H1 (cell line): Measurements from ENCODE around the gene RUFY4. TPM values are rescaled to one million over a fixed set of nuclear protein-coding genes. Genes with fewer than 3 reads are reported as not detected.

Experiments used
- CTCF ChIA-PET: fragments of 300-600 bp; sonication (Branson Sonifier 250); formaldehyde crosslinking; loops from one replicate; lab custom pipeline; 2021; ENCODE audit not compliant: partially characterized antibody; lab: Charles Lee
- POLR2A ChIA-PET: fragments of 300-600 bp; sonication (Branson Sonifier 250); formaldehyde crosslinking; loops from one replicate; lab custom pipeline; 2021; ENCODE audit warnings: inconsistent platforms; ENCODE audit not compliant: partially characterized antibody; lab: Charles Lee
- DNase-seq, 2 experiments: peaks; one replicate each; pipeline versions ENCODE4 v3.0.0 to v3.0.0-alpha.2; 2010 to 2022; ENCODE audit warnings: low spot score in 2 of 2, low read depth in 1 of 2, mixed read lengths in 1 of 2
- FAIRE-seq: peaks from 2 replicates; lab custom pipeline; 2011; peaks lifted over from hg19 to GRCh38; lab: Jason Lieb, UNC
- H2AFZ ChIP-seq: 2 replicates; pipeline ENCODE4 v1.8.1; 2012; ENCODE audit warnings: low read length, inconsistent platforms
- H2AK5ac ChIP-seq: 2 replicates; pipeline ENCODE4 v1.6.1; 2013; ENCODE audit warnings: low read depth, low read length
- H2BK120ac ChIP-seq: replicated peaks from 2 replicates; pipeline ENCODE3; 2013; ENCODE audit warnings: low read depth, low read length, inconsistent platforms
- H2BK12ac ChIP-seq: 2 replicates; pipeline ENCODE4 v1.6.1; 2013; ENCODE audit warnings: low read depth, low read length
- H2BK15ac ChIP-seq: 2 replicates; pipeline ENCODE4 v1.6.1; 2013; ENCODE audit warnings: low read length
- H2BK20ac ChIP-seq: 2 replicates; pipeline ENCODE4 v1.6.1; 2013; ENCODE audit warnings: low read length
- H2BK5ac ChIP-seq: 2 replicates; pipeline ENCODE4 v1.6.1; 2013; ENCODE audit warnings: low read depth, low read length
- H3K14ac ChIP-seq: 2 replicates; pipeline ENCODE4 v1.6.1; 2013; ENCODE audit warnings: inconsistent platforms; ENCODE audit not compliant: insufficient read length
- H3K18ac ChIP-seq: 2 replicates; pipeline ENCODE4 v1.6.1; 2013; ENCODE audit warnings: low read length; ENCODE audit errors: extremely low read depth
- H3K23ac ChIP-seq: 2 replicates; pipeline ENCODE4 v1.6.1; 2013; ENCODE audit warnings: inconsistent platforms; ENCODE audit not compliant: insufficient read length
- H3K23me2 ChIP-seq: 2 replicates; pipeline ENCODE4 v1.6.1; 2013; ENCODE audit warnings: low read depth, low read length
- H3K27ac ChIP-seq: 2 replicates; pipeline ENCODE4 v1.6.1; 2011; ENCODE audit warnings: low read depth, low read length, inconsistent platforms
- H3K27me3 ChIP-seq, 4 experiments: replicated peaks in 1 of 4; 1 replicate in 1 of 4; 2 replicates in 3 of 4; pipeline versions ENCODE4 v1.6.1 to v1.8.1; 2011 to 2013; ENCODE audit warnings: low read length in 3 of 4, mild to moderate bottlenecking in 3 of 4, inconsistent platforms in 2 of 4, mixed read lengths in 2 of 4, moderate library complexity in 1 of 4; ENCODE audit not compliant: control insufficient read depth in 3 of 4, insufficient read depth in 3 of 4; ENCODE audit errors: extremely low read depth in 1 of 4
- H3K36me3 ChIP-seq, 4 experiments: 2 replicates each; pipeline versions ENCODE4 v1.6.1 to v1.8.1; 2011 to 2013; ENCODE audit warnings: mild to moderate bottlenecking in 4 of 4, low read length in 3 of 4, moderate library complexity in 2 of 4, control low read depth in 1 of 4, inconsistent platforms in 1 of 4; ENCODE audit not compliant: insufficient read depth in 4 of 4, control insufficient read depth in 2 of 4
- H3K4ac ChIP-seq: replicated peaks from 2 replicates; pipeline ENCODE3; 2013; ENCODE audit warnings: low read length, low read depth, mixed read lengths, inconsistent platforms; ENCODE audit not compliant: insufficient read length
- H3K4me1 ChIP-seq, 4 experiments: replicated peaks in 1 of 4; 1 replicate in 1 of 4; 2 replicates in 3 of 4; pipeline versions ENCODE4 v1.6.1 to v1.8.1; 2011 to 2013; ENCODE audit warnings: low read length in 3 of 4, inconsistent platforms in 2 of 4, mixed read lengths in 1 of 4; ENCODE audit not compliant: insufficient read depth in 4 of 4, control insufficient read depth in 3 of 4
- H3K4me2 ChIP-seq, 2 experiments: 2 replicates each; pipeline versions ENCODE4 v1.6.1 to v1.8.1; 2011 to 2013; ENCODE audit warnings: low read depth in 2 of 2, low read length in 2 of 2, control low read depth in 1 of 2, inconsistent platforms in 1 of 2, mild to moderate bottlenecking in 1 of 2; ENCODE audit not compliant: insufficient read depth in 1 of 2
- H3K4me3 ChIP-seq, 4 experiments: fragments of 200-600, 300-600 bp in 1 of 4; sonication (generic), shearing (Covaris generic), sonication (Bioruptor Twin) in 1 of 4; 2 replicates each; pipeline versions ENCODE4 v1.5.1 to v1.8.1; 2011 to 2016; ENCODE audit warnings: low read length in 4 of 4, low read depth in 3 of 4, control low read depth in 2 of 4, inconsistent platforms in 2 of 4, mild to moderate bottlenecking in 2 of 4, mixed read lengths in 1 of 4, moderate library complexity in 1 of 4; ENCODE audit not compliant: insufficient read depth in 2 of 4; ENCODE audit errors: extremely low read depth in 1 of 4
- H3K56ac ChIP-seq: replicated peaks from 2 replicates; pipeline ENCODE3; 2013; ENCODE audit warnings: low read depth, mild to moderate bottlenecking, mixed read lengths, low read length, inconsistent platforms; ENCODE audit not compliant: insufficient read length
- H3K79me1 ChIP-seq: 2 replicates; pipeline ENCODE4 v1.6.1; 2013; ENCODE audit warnings: low read depth, low read length, control low read depth
- H3K79me2 ChIP-seq, 2 experiments: 2 replicates each; pipeline versions ENCODE4 v1.6.1 to v1.8.1; 2012 to 2013; ENCODE audit warnings: low read length in 2 of 2, mild to moderate bottlenecking in 2 of 2, inconsistent platforms in 1 of 2; ENCODE audit not compliant: insufficient read depth in 2 of 2, control insufficient read depth in 1 of 2
- H3K9ac ChIP-seq, 4 experiments: replicated peaks in 1 of 4; 1 replicate in 1 of 4; 2 replicates in 3 of 4; pipeline versions ENCODE4 v1.6.1 to v1.8.1; 2011 to 2013; ENCODE audit warnings: low read depth in 3 of 4, low read length in 3 of 4, control low read depth in 2 of 4, mild to moderate bottlenecking in 2 of 4, moderate library complexity in 2 of 4, inconsistent platforms in 1 of 4; ENCODE audit errors: extremely low read depth in 1 of 4
- H3K9me3 ChIP-seq, 2 experiments: 2 replicates each; pipeline versions ENCODE4 v1.6.1 to v1.8.1; 2012 to 2013; ENCODE audit warnings: mild to moderate bottlenecking in 2 of 2, moderate library complexity in 2 of 2, control low read depth in 1 of 2, inconsistent platforms in 1 of 2, low read depth in 1 of 2, low read length in 1 of 2, mixed read lengths in 1 of 2; ENCODE audit not compliant: insufficient read depth in 2 of 2
- H4K20me1 ChIP-seq, 2 experiments: replicated peaks in 1 of 2; 2 replicates each; pipeline versions ENCODE3 to v1.8.1; 2011 to 2013; ENCODE audit warnings: inconsistent platforms in 2 of 2, low read length in 2 of 2, mild to moderate bottlenecking in 1 of 2; ENCODE audit not compliant: insufficient read depth in 2 of 2, control insufficient read depth in 1 of 2
- H4K5ac ChIP-seq: 2 replicates; pipeline ENCODE4 v1.6.1; 2013; ENCODE audit warnings: low read length, low read depth, mixed read lengths, inconsistent platforms; ENCODE audit not compliant: insufficient read length
- H4K8ac ChIP-seq: 2 replicates; pipeline ENCODE4 v1.8.0; 2013; ENCODE audit warnings: mild to moderate bottlenecking, moderate library complexity, low read length, inconsistent platforms; ENCODE audit not compliant: insufficient read depth; ENCODE audit errors: extremely low read depth
- H4K91ac ChIP-seq: replicated peaks from 2 replicates; pipeline ENCODE3; 2013; ENCODE audit warnings: low read length, mixed read lengths, inconsistent platforms; ENCODE audit not compliant: insufficient read length
- CBX8 ChIP-seq: fragments of 300-800, 300-1000 bp; sonication (generic); IDR thresholded peaks from 2 replicates; pipeline ENCODE4 v1.7.1; 2016; ENCODE audit warnings: low read depth, low read length, borderline replicate concordance
- FOSL1 ChIP-seq: IDR thresholded peaks from 2 replicates; pipeline ENCODE4 v1.6.1; 2011; ENCODE audit warnings: mild to moderate bottlenecking, low read depth, low read length, moderate library complexity; ENCODE audit not compliant: insufficient read depth
- JUN ChIP-seq: IDR thresholded peaks from 2 replicates; pipeline ENCODE4 v1.6.1; 2011; ENCODE audit warnings: low read depth, mild to moderate bottlenecking, improper control_type of control experiment, low read length
- KDM5A ChIP-seq: fragments of 200-600 bp; IDR thresholded peaks from 2 replicates; pipeline ENCODE4 v1.7.1; 2012; ENCODE audit warnings: mild to moderate bottlenecking, low read length, inconsistent platforms, mixed read lengths
- NRF1 ChIP-seq: IDR thresholded peaks from 2 replicates; pipeline ENCODE4 v1.6.1; 2011; ENCODE audit warnings: mild to moderate bottlenecking, low read depth, low read length, improper control_type of control experiment
- SIRT6 ChIP-seq: IDR thresholded peaks from one replicate; pipeline ENCODE4 v1.7.1; 2012; ENCODE audit warnings: low read length, inconsistent platforms
- YY1 ChIP-seq: IDR thresholded peaks from 2 replicates; pipeline ENCODE4 v1.6.1; 2011; ENCODE audit warnings: low read depth, mild to moderate bottlenecking, low read length
- ZNF274 ChIP-seq: IDR thresholded peaks from 2 replicates; pipeline ENCODE4 v1.7.0; 2012; ENCODE audit warnings: low read length, borderline replicate concordance; ENCODE audit errors: extremely low read depth
- WGBS, 2 experiments: shearing (Covaris generic) in 1 of 2; methylation state at CpG; one replicate each; pipeline versions ENCODE4 v1.1.6 to v1.1.7; 2013 to 2015; ENCODE audit warnings: low lambda C conversion rate in 2 of 2, mixed read lengths in 2 of 2, inconsistent platforms in 1 of 2, low coverage in 1 of 2, missing lambda C conversion rate in 1 of 2; ENCODE audit not compliant: insufficient replicate concordance in 2 of 2, insufficient coverage in 1 of 2, insufficient read length in 1 of 2; ENCODE audit errors: extremely low coverage in 1 of 2, missing lambda C conversion rate in 1 of 2; 5-methylcytosine and 5-hydroxymethylcytosine counted together
- polyA plus RNA-seq, 7 experiments: library from polyadenylated mRNA; depleted of rRNA in 3 of 7; stranded (reverse) in 5 of 7; unstranded in 2 of 7; fragments of >200 nt in 5 of 7; fragments of 200-250 nt in 2 of 7; gene quantifications; 1 replicate in 5 of 7; 2 replicates in 1 of 7; 4 replicates in 1 of 7; pipeline versions ENCODE4 v1.2.1 to v1.2.3, GENCODE V29; 2011 to 2013; ENCODE audit warnings: missing spikeins in 2 of 7, mixed read lengths in 2 of 7
- total RNA-seq: library from RNA; stranded (reverse); fragmentation: NEBNext Ultra II Directional; extraction: Animal tissue kit (Norgen Biotek cat#: 25700); gene quantifications from 2 replicates; pipeline ENCODE4 v1.2.1, GENCODE V29; 2021
- TF ChIP-seq, protein P1 (sequence below): IDR thresholded peaks from 2 replicates; pipeline ENCODE4 v1.6.1; 2012; ENCODE audit warnings: inconsistent platforms
- TF ChIP-seq, protein P2 (sequence below): IDR thresholded peaks from 2 replicates; pipeline ENCODE4 v1.6.1; 2012; ENCODE audit warnings: low read length, inconsistent platforms

The RUFY4 gene
- total and polyA plus RNA-seq, 2 of the 8 experiments (the other 6 are each of a cell fraction or from before 2014, with no cell fraction given), result 0.32 to 0.38 TPM

DNA sequence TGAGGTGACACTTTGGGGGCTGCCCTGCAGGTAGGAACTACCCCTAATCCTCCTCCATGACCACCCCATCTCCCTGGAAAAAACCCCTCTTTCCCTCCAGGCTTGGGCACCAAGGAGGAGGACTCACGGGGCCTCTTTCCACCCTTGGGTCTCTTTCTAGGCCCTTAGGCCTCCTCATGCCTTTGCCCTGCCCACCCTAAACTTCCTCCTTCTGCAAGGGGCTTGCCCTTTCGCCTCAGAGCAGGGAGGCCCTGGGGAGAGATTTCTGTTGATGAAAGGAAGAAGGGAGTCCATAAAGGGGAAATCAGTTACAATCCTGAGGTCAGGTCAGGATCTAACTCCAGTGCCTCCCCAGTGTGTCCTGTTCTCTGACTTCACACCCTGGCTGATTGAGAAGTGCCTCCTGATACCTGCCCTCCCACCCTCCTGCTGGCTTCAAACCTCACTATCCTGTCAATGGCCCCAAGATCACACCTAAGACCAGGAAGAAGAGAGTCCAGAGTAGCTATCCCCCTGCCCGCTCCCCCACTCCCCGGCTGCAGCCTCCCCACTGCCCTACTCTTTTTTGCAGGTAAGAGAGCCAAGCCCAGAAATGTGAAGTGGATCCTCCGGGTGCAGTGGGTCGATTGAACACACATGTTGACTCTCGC lies 49.5 kb upstream of the RUFY4 start:
- CTCF ChIA-PET, result interaction anchor here (0.6 to 1.7 kb wide), 7 partner anchors 11 to 98 kb away, joined by 3 to 5 read pairs (median 3); no protein-coding TSS in a partner anchor
- H3K4me1 ChIP-seq, result peaks cover 0 to 15% (median 8%) of the 10 kb centered on the region in 4 experiments; a peak in 6 of 7 replicates
- no peak for TF ChIP-seq SIRT6
- TF ChIP-seq KDM5A, result no peak
- TF ChIP-seq YY1, result no peak
- no peak for TF ChIP-seq JUN
- no peak for TF ChIP-seq NRF1
- TF ChIP-seq FOSL1, result no peak
- no peak for TF ChIP-seq ZNF274
- no peak for TF ChIP-seq CBX8
- TF ChIP-seq, protein P1, sequence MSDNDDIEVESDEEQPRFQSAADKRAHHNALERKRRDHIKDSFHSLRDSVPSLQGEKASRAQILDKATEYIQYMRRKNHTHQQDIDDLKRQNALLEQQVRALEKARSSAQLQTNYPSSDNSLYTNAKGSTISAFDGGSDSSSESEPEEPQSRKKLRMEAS, result no peak
- TF ChIP-seq, protein P2, sequence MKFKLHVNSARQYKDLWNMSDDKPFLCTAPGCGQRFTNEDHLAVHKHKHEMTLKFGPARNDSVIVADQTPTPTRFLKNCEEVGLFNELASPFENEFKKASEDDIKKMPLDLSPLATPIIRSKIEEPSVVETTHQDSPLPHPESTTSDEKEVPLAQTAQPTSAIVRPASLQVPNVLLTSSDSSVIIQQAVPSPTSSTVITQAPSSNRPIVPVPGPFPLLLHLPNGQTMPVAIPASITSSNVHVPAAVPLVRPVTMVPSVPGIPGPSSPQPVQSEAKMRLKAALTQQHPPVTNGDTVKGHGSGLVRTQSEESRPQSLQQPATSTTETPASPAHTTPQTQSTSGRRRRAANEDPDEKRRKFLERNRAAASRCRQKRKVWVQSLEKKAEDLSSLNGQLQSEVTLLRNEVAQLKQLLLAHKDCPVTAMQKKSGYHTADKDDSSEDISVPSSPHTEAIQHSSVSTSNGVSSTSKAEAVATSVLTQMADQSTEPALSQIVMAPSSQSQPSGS, result no peak

More for the DNA sequence above, 49.5 kb upstream of the RUFY4 start:
- H4K91ac ChIP-seq, result no peak overlapping the region
- H3K36me3 ChIP-seq, result no peaks in the 10 kb centered on the region
- POLR2A ChIA-PET, result interaction anchor here (1.2 kb wide), 1 partner anchor 8 kb away, joined by 3 read pairs; no protein-coding TSS in a partner anchor
- H3K27ac ChIP-seq, result no peak overlapping the region
- no peaks in the 10 kb centered on the region for H3K79me2 ChIP-seq
- no peak overlapping the region for H3K14ac ChIP-seq
- WGBS, 2 experiments, result 93% methylated on average over 5 of the region's 7 CpGs; no CpG with 5 or more reads in 1 of the 2 experiments
- no peak overlapping the region for H3K23ac ChIP-seq
- no peaks in the 10 kb centered on the region for H3K9me3 ChIP-seq
- no peak overlapping the region for H3K4me3 ChIP-seq
- DNase-seq (no peak), FAIRE-seq (no peak)
- no peaks in the 10 kb centered on the region for H3K27me3 ChIP-seq
- H3K79me1 ChIP-seq, result no peaks in the 10 kb centered on the region; the same call in 1 of the 2 replicates
- H2BK120ac ChIP-seq, result no peak overlapping the region
- H3K4ac ChIP-seq, result no peak overlapping the region
- 0 out of 2 replicates have a peak overlapping the region, but pooled peaks have one; percentile 17 for H2BK12ac ChIP-seq
- H3K56ac ChIP-seq, result no peak overlapping the region
- H3K18ac ChIP-seq, result no peak overlapping the region
- H2BK20ac ChIP-seq, result no peak overlapping the region
- no peak overlapping the region for H4K8ac ChIP-seq
- H2BK15ac ChIP-seq, result no peak overlapping the region
- H3K23me2 ChIP-seq, result no peaks in the 10 kb centered on the region
- H3K4me2 ChIP-seq, result no peak overlapping the region
- no peak overlapping the region for H3K9ac ChIP-seq
- H2AK5ac ChIP-seq, result no peak overlapping the region
- H4K5ac ChIP-seq, result no peak overlapping the region
- H2AFZ ChIP-seq, result no peak overlapping the region
- H4K20me1 ChIP-seq, result no peaks in the 10 kb centered on the region
- H2BK5ac ChIP-seq, result no peak overlapping the region
